Esophagus squamous epithelium (tissue), 4 donors: ENCODE results near the gene CDK5RAP2.

ENCODE experiments used
- CTCF ChIP-seq, 6 experiments: fragments of 450-650 bp in 4 of 6; fragments of 200-600 bp in 2 of 6; sonication (generic) in 2 of 6; IDR thresholded peaks; one replicate each; pipeline ENCODE4 v1.5.1; 2016 to 2019; ENCODE audit warnings: antibody characterized with exemption in 6 of 6, mild to moderate bottlenecking in 4 of 6, moderate library complexity in 4 of 6
- POLR2A ChIP-seq, 4 donors: fragments of 450-650 bp; IDR thresholded peaks; one replicate each; pipeline ENCODE4 v1.6.1; 2017; ENCODE audit warnings: antibody characterized with exemption in 4 of 4, mild to moderate bottlenecking in 4 of 4, moderate library complexity in 3 of 4

- TF ChIP-seq CTCF (IDR thresholded peaks at IDR 0.05) = no peak
- no peak for TF ChIP-seq POLR2A (IDR thresholded peaks at IDR 0.05)
Measured at GRCh38 chr9:120583958-120584369, 4.0 kb upstream of the CDK5RAP2 start.
